GM12892 (cell line): ENCODE measurements around the gene CRIP1.

ENCODE experiments used
- POLR2A ChIP-seq: IDR thresholded peaks from 2 replicates; pipeline ENCODE4 v1.6.1; 2011; ENCODE audit warnings: low read depth, low read length, control low read depth
- POLR2AphosphoS5 ChIP-seq: IDR thresholded peaks from 2 replicates; pipeline ENCODE4 v1.6.1; 2011; ENCODE audit warnings: low read depth, low read length, control low read depth

- no peak for TF ChIP-seq POLR2A
- no peak for TF ChIP-seq POLR2AphosphoS5
Observed at GRCh38 chr14:105500036-105500725, 13.5 kb downstream of the CRIP1 start.
